Mammary epithelial cell (primary cell): ENCODE measurements around the gene SLC25A34.

Experiments used
- EZH2 ChIP-seq: IDR thresholded peaks from 2 replicates; pipeline ENCODE4 v1.6.1; 2012; ENCODE audit warnings: low read length, inconsistent platforms, borderline replicate concordance
- TF ChIP-seq, protein P1 (sequence below), 2 donors: IDR thresholded peaks in 1 of 2; conservative IDR thresholded peaks in 1 of 2; 2 replicates each; pipeline ENCODE4 v1.5.1; 2011 to 2012; ENCODE audit warnings: inconsistent platforms in 2 of 2, low read length in 2 of 2, mild to moderate bottlenecking in 2 of 2, control low read depth in 1 of 2, low read depth in 1 of 2; ENCODE audit not compliant: insufficient read depth in 1 of 2; ENCODE audit errors: extremely low read depth in 1 of 2

DNA sequence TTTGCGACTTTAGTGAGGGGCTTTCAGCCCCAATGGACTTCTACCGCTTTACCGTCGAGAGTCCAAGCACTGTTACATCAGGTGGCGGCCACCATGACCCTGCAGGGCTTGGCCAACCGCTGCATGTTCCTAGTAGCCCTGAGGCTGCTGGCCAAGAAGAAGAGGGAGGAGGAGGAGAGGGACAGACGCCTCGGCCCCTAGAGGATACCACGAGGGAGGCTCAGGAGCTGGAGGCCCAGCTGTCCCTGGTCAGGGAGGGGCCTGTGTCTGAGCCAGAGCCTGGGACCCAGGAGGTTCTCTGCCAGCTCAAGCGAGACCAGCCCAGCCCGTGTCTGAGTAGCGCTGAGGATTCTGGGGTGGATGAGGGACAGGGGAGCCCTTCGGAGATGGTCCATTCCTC lies 8.6 kb upstream of the SLC25A34 start:
- TF ChIP-seq EZH2 = no peak
- TF ChIP-seq, protein P1, sequence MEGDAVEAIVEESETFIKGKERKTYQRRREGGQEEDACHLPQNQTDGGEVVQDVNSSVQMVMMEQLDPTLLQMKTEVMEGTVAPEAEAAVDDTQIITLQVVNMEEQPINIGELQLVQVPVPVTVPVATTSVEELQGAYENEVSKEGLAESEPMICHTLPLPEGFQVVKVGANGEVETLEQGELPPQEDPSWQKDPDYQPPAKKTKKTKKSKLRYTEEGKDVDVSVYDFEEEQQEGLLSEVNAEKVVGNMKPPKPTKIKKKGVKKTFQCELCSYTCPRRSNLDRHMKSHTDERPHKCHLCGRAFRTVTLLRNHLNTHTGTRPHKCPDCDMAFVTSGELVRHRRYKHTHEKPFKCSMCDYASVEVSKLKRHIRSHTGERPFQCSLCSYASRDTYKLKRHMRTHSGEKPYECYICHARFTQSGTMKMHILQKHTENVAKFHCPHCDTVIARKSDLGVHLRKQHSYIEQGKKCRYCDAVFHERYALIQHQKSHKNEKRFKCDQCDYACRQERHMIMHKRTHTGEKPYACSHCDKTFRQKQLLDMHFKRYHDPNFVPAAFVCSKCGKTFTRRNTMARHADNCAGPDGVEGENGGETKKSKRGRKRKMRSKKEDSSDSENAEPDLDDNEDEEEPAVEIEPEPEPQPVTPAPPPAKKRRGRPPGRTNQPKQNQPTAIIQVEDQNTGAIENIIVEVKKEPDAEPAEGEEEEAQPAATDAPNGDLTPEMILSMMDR (conservative IDR thresholded peaks at IDR 0.05 in 1 of 2, IDR thresholded peaks at IDR 0.05 in 1 of 2; ENCODE audit: extremely low read depth in 1 of 2, insufficient read depth in 1 of 2, low read depth in 1 of 2, low read length in 2 of 2) = no peak
